C4-2B (cell line): ENCODE data around the gene FHIP2A.

ENCODE experiments used
- ZFX ChIP-seq: fragments of 450-650 bp; IDR thresholded peaks from 2 replicates; pipeline ENCODE4 v1.6.1; 2017
- TF ChIP-seq, protein P1 (sequence below): fragments of 450-650 bp; conservative IDR thresholded peaks from 2 replicates; pipeline ENCODE4 v1.5.1; 2017; ENCODE audit warnings: mild to moderate bottlenecking

DNA sequence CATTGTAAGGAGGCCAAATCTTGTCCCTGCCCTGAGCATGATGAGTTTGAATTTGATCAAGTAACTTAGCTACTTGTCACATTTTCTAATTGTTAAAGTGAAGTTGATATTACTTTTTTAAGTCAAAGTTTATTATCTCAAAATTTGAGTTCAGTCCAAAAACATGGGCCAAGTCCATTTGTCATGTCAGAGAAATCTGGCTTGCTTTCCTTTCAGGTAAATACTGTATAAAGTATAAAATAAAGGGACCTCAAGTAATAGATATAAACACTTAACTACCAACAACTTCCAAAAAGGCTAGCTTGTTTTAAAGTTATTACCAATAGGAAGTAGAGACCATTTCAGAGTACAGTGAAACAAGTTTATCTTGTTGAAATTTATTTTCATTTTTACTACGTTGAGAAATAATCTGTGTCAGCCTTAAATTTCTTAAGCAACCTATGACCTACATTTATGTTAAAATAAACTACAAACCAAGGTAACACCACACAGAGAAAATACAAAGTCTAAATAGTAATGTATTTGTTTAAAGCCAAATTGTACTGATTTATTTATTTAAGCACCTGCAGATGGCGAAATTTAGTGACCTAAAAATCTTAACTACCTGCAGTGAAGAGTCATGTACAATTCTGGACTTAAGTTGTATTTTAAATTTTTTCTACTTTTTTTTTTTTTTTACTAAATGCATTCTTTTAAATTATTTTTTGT is 36.5 kb downstream of the FHIP2A start:
- TF ChIP-seq, protein P1, sequence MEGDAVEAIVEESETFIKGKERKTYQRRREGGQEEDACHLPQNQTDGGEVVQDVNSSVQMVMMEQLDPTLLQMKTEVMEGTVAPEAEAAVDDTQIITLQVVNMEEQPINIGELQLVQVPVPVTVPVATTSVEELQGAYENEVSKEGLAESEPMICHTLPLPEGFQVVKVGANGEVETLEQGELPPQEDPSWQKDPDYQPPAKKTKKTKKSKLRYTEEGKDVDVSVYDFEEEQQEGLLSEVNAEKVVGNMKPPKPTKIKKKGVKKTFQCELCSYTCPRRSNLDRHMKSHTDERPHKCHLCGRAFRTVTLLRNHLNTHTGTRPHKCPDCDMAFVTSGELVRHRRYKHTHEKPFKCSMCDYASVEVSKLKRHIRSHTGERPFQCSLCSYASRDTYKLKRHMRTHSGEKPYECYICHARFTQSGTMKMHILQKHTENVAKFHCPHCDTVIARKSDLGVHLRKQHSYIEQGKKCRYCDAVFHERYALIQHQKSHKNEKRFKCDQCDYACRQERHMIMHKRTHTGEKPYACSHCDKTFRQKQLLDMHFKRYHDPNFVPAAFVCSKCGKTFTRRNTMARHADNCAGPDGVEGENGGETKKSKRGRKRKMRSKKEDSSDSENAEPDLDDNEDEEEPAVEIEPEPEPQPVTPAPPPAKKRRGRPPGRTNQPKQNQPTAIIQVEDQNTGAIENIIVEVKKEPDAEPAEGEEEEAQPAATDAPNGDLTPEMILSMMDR = no peak
- no peak for TF ChIP-seq ZFX
